Endothelial cell (in vitro differentiated cells): ENCODE results near the gene TANGO6. TPM values are rescaled to one million over a fixed set of nuclear protein-coding genes. Genes with fewer than 3 reads are reported as not detected.

Experiments used
- DNase-seq: peaks from one replicate; pipeline ENCODE4 v3.0.0; 2021; ENCODE audit warnings: low spot score
- H3K27ac Mint-ChIP-seq: one replicate; pipeline ENCODE4 v1.8.0; 2021; ENCODE audit warnings: mixed read lengths, inconsistent platforms; ENCODE audit not compliant: unreplicated experiment
- H3K27me3 Mint-ChIP-seq: one replicate; pipeline ENCODE4 v1.8.0; 2021; ENCODE audit warnings: mild to moderate bottlenecking, moderate library complexity, mixed read lengths, inconsistent platforms; ENCODE audit not compliant: unreplicated experiment
- H3K36me3 Mint-ChIP-seq: one replicate; pipeline ENCODE4 v1.8.0; 2021; ENCODE audit warnings: mild to moderate bottlenecking, low read depth, mixed read lengths, inconsistent platforms; ENCODE audit not compliant: unreplicated experiment
- H3K4me1 Mint-ChIP-seq: one replicate; pipeline ENCODE4 v1.8.0; 2021; ENCODE audit warnings: mild to moderate bottlenecking, mixed read lengths, inconsistent platforms; ENCODE audit not compliant: unreplicated experiment
- H3K4me3 Mint-ChIP-seq: one replicate; pipeline ENCODE4 v1.8.0; 2021; ENCODE audit warnings: mild to moderate bottlenecking, mixed read lengths, inconsistent platforms; ENCODE audit not compliant: unreplicated experiment
- H3K9me3 Mint-ChIP-seq: one replicate; pipeline ENCODE4 v1.8.0; 2021; ENCODE audit warnings: mixed read lengths, inconsistent platforms; ENCODE audit not compliant: unreplicated experiment
- CTCF ChIP-seq: fragments of 200-600 bp; sonication (generic); IDR thresholded peaks from one replicate; pipeline ENCODE4 v1.5.0; 2021; ENCODE audit warnings: antibody characterized with exemption; ENCODE audit not compliant: unreplicated experiment
- total RNA-seq: library from RNA; stranded (reverse); fragmentation: NEBNext Ultra II Directional; extraction: Animal tissue kit (Norgen Biotek cat#: 25700); gene quantifications from one replicate; pipeline ENCODE4 v1.2.1, GENCODE V29; 2021; ENCODE audit not compliant: unreplicated experiment

Gene TANGO6
- total RNA-seq, 1 donor from 2014 or later = 10.4 TPM

- Mint-ChIP-seq H3K4me3 (no peak overlapping the region), H3K27me3 (peaks cover 4% of the 10 kb centered on the region), H3K27ac (no peak overlapping the region), H3K36me3 (no peaks in the 10 kb centered on the region), H3K4me1 (no peaks in the 10 kb centered on the region), H3K9me3 (no peaks in the 10 kb centered on the region)
- no peak for TF ChIP-seq CTCF
- no peak for DNase-seq
Observed at GRCh38 chr16:68806981-68807380, 36.4 kb upstream of the TANGO6 start.

- Mint-ChIP-seq H3K36me3 (no peaks in the 10 kb centered on the region), H3K4me3 (no peak overlapping the region), H3K27me3 (peaks cover 7% of the 10 kb centered on the region), H3K27ac (no peak overlapping the region), H3K9me3 (no peaks in the 10 kb centered on the region), H3K4me1 (no peaks in the 10 kb centered on the region)
- no peak for DNase-seq
- no peak for TF ChIP-seq CTCF
Observed at GRCh38 chr16:68814516-68814915, 28.8 kb upstream of the TANGO6 start.

GRCh38 chr16:68823401-68824135 is 19.8 kb upstream of the TANGO6 start:
- Mint-ChIP-seq H3K9me3 (no peaks in the 10 kb centered on the region), H3K36me3 (no peaks in the 10 kb centered on the region), H3K27ac (no peak overlapping the region), H3K27me3 (peaks cover 2% of the 10 kb centered on the region), H3K4me1 (no peaks in the 10 kb centered on the region), H3K4me3 (no peak overlapping the region)
- DNase-seq = no peak
- TF ChIP-seq CTCF = no peak

- H3K9me3 Mint-ChIP-seq = no peaks in the 10 kb centered on the region
- no peak for TF ChIP-seq CTCF
- no peak overlapping the region for H3K27ac Mint-ChIP-seq
- no peaks in the 10 kb centered on the region for H3K36me3 Mint-ChIP-seq
- peaks cover 2% of the 10 kb centered on the region for H3K27me3 Mint-ChIP-seq
- H3K4me3 Mint-ChIP-seq = no peak overlapping the region
- no peak for DNase-seq
- H3K4me1 Mint-ChIP-seq = no peaks in the 10 kb centered on the region
Observed at GRCh38 chr16:68825427-68825826, 17.9 kb upstream of the TANGO6 start.

- no peak for TF ChIP-seq CTCF
- Mint-ChIP-seq H3K27me3 (peaks cover 2% of the 10 kb centered on the region), H3K36me3 (no peaks in the 10 kb centered on the region), H3K4me3 (no peak overlapping the region), H3K9me3 (no peaks in the 10 kb centered on the region), H3K27ac (no peak overlapping the region), H3K4me1 (no peaks in the 10 kb centered on the region)
- no peak for DNase-seq
Observed at GRCh38 chr16:68826652-68827051, 16.7 kb upstream of the TANGO6 start.
